GM12865 (cell line): ENCODE data around the gene HELQ.
"Not testable (repeated sequence)": the region's sequence is repeated elsewhere in the genome, so short reads cannot be mapped to it uniquely, and the experiment has no call there.

Experiments used
- DNase-seq: peaks from one replicate; pipeline ENCODE4 v3.0.0; 2010; ENCODE audit warnings: low read depth
- H3K4me3 ChIP-seq: 2 replicates; pipeline ENCODE4 v1.5.1; 2011; ENCODE audit warnings: mild to moderate bottlenecking, low read depth, low read length, control low read depth
- TF ChIP-seq, protein P1 (sequence below): IDR thresholded peaks from 2 replicates; pipeline ENCODE4 v1.5.1; 2011; ENCODE audit warnings: low read length, control low read depth, low read depth, inconsistent platforms; ENCODE audit not compliant: insufficient read depth; ENCODE audit errors: missing control alignments

Gene HELQ

GRCh38 chr4:83455281-83456183 is at the start of gene HELQ, which contains the start of gene MRPS18C:
Gene HELQ (minus strand): TSS chr4:83455823. CDS start chr4:83455693, 130 bp downstream.
Gene MRPS18C (plus strand): TSS chr4:83456058. CDS start chr4:83456078, 20 bp downstream.
- peak within 1 kb of the TSS; percentile 86 for H3K4me3 ChIP-seq
- TF ChIP-seq, protein P1, sequence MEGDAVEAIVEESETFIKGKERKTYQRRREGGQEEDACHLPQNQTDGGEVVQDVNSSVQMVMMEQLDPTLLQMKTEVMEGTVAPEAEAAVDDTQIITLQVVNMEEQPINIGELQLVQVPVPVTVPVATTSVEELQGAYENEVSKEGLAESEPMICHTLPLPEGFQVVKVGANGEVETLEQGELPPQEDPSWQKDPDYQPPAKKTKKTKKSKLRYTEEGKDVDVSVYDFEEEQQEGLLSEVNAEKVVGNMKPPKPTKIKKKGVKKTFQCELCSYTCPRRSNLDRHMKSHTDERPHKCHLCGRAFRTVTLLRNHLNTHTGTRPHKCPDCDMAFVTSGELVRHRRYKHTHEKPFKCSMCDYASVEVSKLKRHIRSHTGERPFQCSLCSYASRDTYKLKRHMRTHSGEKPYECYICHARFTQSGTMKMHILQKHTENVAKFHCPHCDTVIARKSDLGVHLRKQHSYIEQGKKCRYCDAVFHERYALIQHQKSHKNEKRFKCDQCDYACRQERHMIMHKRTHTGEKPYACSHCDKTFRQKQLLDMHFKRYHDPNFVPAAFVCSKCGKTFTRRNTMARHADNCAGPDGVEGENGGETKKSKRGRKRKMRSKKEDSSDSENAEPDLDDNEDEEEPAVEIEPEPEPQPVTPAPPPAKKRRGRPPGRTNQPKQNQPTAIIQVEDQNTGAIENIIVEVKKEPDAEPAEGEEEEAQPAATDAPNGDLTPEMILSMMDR: peak; percentile 4
- DNase-seq: peak; percentile 99

DNA sequence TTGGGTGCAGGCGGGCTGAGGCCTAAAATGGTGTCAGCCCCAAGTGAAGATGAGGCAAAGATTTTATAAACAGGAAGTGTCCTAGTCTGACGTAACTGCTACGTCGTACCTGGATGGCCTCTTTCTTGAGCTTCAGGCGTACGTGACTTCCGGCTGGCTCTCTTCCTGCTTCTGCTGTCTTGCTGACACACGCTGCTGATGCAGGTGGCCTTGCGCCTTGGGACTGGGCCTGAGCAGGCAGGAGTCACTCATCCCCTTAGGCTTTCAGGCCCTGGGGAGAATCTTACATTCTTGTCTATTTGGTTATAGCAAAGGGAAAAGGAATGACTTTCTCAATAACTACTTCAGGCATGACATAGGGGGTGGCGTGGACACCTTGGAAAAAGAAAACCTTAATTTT is 49.4 kb upstream of the HELQ start:
- TF ChIP-seq, protein P1: no peak
- no peak overlapping the region for H3K4me3 ChIP-seq
- peak; percentile 28 for DNase-seq

- H3K4me3 ChIP-seq: no peak overlapping the region
- TF ChIP-seq, protein P1: no peak
- DNase-seq: no peak
Observed at GRCh38 chr4:83504503-83504902, 48.9 kb upstream of the HELQ start.

- TF ChIP-seq, protein P1: no peak
- no peak for DNase-seq
- H3K4me3 ChIP-seq: no peak overlapping the region
Observed at GRCh38 chr4:83503974-83504373, 48.4 kb upstream of the HELQ start.

GRCh38 chr4:83501671-83502070 is 46.0 kb upstream of the HELQ start:
- not testable (repeated sequence) for H3K4me3 ChIP-seq, DNase-seq

GRCh38 chr4:83498187-83498586 is 42.6 kb upstream of the HELQ start:
- no peak for DNase-seq
- TF ChIP-seq, protein P1: no peak
- H3K4me3 ChIP-seq: no peak overlapping the region

GRCh38 chr4:83496085-83496917 is 40.7 kb upstream of the HELQ start:
- H3K4me3 ChIP-seq, DNase-seq: not testable (repeated sequence)
